ENCODE measurements around the gene FOXJ3.
"Not testable (repeated sequence)": the region's sequence is repeated elsewhere in the genome, so short reads cannot be mapped to it uniquely, and the experiment has no call there.

The FOXJ3 gene

GRCh38 chr1:42239555-42239954 lies 95.5 kb downstream of the FOXJ3 start:
- no peak for DNase-seq

DNA sequence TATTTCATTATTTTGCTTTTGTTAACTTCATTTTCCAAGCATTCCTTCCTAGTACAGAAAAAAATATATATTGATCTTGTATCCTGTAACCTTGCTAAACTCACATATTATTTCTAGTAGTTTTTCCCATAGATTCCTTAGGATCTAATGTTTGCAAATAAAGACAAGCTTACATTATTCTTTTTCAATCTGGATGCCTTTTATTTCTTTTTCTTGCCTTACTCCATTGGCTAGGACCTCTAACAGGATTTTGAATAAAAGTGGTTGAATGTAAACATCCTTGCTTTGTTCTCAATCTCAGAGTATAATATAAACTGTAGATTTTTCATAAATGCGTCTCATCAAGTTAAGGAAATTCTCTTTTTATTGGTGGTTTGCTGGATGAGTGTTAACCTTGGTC lies 96.0 kb downstream of the FOXJ3 start:
- DNase-seq: no peak

GRCh38 chr1:42231253-42231652 lies 103.8 kb downstream of the FOXJ3 start:
- no peak for DNase-seq

- DNase-seq: no peak
Observed at GRCh38 chr1:42228938-42229337, 106.1 kb downstream of the FOXJ3 start.

- no peak for DNase-seq
Observed at GRCh38 chr1:42223036-42223435, 112.0 kb downstream of the FOXJ3 start.

- DNase-seq: no peak
Observed at GRCh38 chr1:42221952-42222606, 113.0 kb downstream of the FOXJ3 start.

- DNase-seq: no peak
Observed at GRCh38 chr1:42221456-42221855, 113.6 kb downstream of the FOXJ3 start.

- no peak for DNase-seq
Observed at GRCh38 chr1:42219627-42220026, 115.4 kb downstream of the FOXJ3 start.

GRCh38 chr1:42214447-42214871 lies 120.6 kb downstream of the FOXJ3 start:
- DNase-seq: peak; percentile 26 to 50

GRCh38 chr1:42211224-42211623 lies 123.8 kb downstream of the FOXJ3 start:
- DNase-seq: no peak

- DNase-seq: no peak
Observed at GRCh38 chr1:42210421-42211133, 124.5 kb downstream of the FOXJ3 start.

- no peak for DNase-seq
Observed at GRCh38 chr1:42209526-42210251, 125.3 kb downstream of the FOXJ3 start.

- not testable (repeated sequence) for DNase-seq
Observed at GRCh38 chr1:42206930-42207329, 128.1 kb downstream of the FOXJ3 start.

- DNase-seq: no peak
Observed at GRCh38 chr1:42206164-42206563, 128.9 kb downstream of the FOXJ3 start.

- DNase-seq: no peak
Observed at GRCh38 chr1:42201986-42202385, 133.0 kb downstream of the FOXJ3 start.

DNA sequence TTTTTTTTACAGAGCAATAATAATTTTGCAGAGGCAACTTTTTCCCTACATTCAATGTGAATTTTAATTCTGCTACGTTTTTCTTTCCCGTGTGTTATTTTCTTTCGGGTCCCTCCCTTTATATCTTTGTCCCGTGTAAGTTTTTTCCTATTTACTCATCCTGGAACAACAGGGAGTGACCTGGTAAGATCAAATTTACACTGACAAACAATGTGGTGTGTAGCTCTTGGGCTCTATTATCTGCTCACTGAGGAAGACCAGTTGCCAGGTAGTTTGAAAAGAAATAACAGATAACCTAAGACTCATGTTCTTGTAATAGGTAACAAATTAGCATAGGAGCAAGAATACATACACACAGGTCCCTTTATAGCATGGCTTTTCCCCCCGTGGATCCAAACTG lies 136.8 kb downstream of the FOXJ3 start:
- DNase-seq: no peak

GRCh38 chr1:42195841-42196240 lies 139.2 kb downstream of the FOXJ3 start:
- no peak for DNase-seq

- no peak for DNase-seq
Observed at GRCh38 chr1:42192106-42192505, 142.9 kb downstream of the FOXJ3 start.

- no peak for DNase-seq
Observed at GRCh38 chr1:42191319-42191718, 143.7 kb downstream of the FOXJ3 start.

GRCh38 chr1:42189931-42190853 lies 144.8 kb downstream of the FOXJ3 start:
- DNase-seq: no peak

DNA sequence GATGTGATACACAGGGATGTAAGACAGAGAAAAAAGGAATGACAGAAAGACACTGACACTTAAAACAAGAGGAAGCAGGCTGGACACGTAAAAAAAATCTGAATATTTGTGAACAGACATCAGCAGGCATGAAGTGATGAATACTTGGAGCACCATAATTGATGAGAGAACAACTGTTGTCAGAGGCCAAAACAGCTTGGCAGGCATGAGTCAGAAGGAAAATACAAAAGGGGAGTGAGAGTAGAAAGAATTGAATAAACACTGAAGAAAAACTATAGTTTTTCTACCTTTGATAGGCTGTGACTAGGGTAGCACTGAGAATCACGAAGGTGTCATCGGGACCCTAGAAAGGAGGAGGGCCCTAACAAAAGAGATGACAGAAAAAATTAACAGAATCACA lies 148.9 kb downstream of the FOXJ3 start:
- no peak for DNase-seq

DNA sequence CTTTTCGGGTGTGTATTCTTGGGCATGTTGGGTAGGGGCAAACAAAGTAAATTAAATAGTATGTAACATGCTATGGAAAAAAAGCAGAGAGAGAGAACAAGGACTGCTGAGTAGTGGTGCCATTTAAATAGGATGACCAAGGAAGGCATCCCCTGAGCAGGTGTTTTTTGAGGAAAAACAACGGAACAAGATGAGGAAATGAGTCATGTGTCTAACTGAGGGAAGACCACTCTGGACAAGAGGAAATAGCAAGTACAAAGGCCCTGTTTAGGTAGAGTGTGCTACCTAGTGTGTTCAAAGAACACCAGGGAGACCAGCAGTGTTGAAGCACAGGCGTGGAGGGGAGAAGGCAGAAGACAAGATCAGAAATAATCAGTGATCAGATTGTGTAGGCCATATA lies 150.4 kb downstream of the FOXJ3 start:
- no peak for DNase-seq

DNA sequence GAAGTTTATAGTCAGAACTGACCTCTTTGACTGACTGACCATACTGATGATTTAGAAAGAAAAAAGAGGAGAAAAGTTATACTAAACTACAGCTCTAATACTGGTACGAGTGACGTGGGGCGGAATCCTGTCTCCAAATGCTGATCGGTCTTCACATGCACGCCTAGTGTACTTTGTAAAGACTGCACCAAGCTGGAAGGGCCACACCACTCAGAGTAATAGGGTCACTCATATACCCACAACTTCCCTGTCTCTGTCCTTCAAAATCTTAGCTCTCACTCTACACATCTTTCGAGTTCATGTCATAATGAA lies 151.1 kb downstream of the FOXJ3 start:
- DNase-seq: no peak

Data from AML-193 (cell line).